OCI-LY3 (cell line): Measurements from ENCODE around the gene MSTN.
"Not testable (repeated sequence)": the region's sequence is repeated elsewhere in the genome, so short reads cannot be mapped to it uniquely, and the experiment has no call there.

ENCODE experiments used
- H2AFZ ChIP-seq: fragments of 200-600, 300-600 bp; shearing (Covaris generic); 2 replicates; pipeline ENCODE4 v1.6.0; 2014; ENCODE audit warnings: antibody characterized with exemption, low read depth, low read length
- H3K27ac ChIP-seq: fragments of 200-600, 300-600 bp; sonication (generic); 2 replicates; pipeline ENCODE4 v1.5.1; 2014; ENCODE audit warnings: mild to moderate bottlenecking, low read length, moderate library complexity, mixed read lengths
- H3K27me3 ChIP-seq: fragments of 200-600, 300-600 bp; sonication (generic); 2 replicates; pipeline ENCODE4 v1.6.1; 2014; ENCODE audit warnings: low read depth, low read length, mixed read lengths
- H3K36me3 ChIP-seq: fragments of 200-600, 300-600 bp; sonication (generic); replicated peaks from 2 replicates; pipeline ENCODE3; 2014; ENCODE audit warnings: low read depth, low read length, mixed read lengths
- H3K4me1 ChIP-seq: fragments of 300-600, 200-600 bp; sonication (generic); 2 replicates; pipeline ENCODE4 v1.6.1; 2014; ENCODE audit warnings: low read length, mixed read lengths
- H3K4me2 ChIP-seq: fragments of 200-600, 300-600 bp; sonication (generic); 2 replicates; pipeline ENCODE4 v1.6.1; 2014; ENCODE audit warnings: low read length, mixed read lengths
- H3K4me3 ChIP-seq: fragments of 300-600, 200-600 bp; sonication (generic); 2 replicates; pipeline ENCODE4 v1.5.1; 2014; ENCODE audit warnings: antibody characterized with exemption, mild to moderate bottlenecking, low read length, moderate library complexity
- H3K79me2 ChIP-seq: fragments of 300-600, 200-600 bp; shearing (Covaris generic); 2 replicates; pipeline ENCODE4 v1.6.1; 2014; ENCODE audit warnings: mild to moderate bottlenecking, low read length, mixed read lengths
- H3K9ac ChIP-seq: fragments of 300-600, 200-600 bp; shearing (Covaris generic); 2 replicates; pipeline ENCODE4 v1.6.0; 2014; ENCODE audit warnings: mild to moderate bottlenecking, low read length, moderate library complexity
- H3K9me3 ChIP-seq: fragments of 200-600, 300-600 bp; shearing (Covaris generic); 2 replicates; pipeline ENCODE4 v1.6.1; 2014; ENCODE audit warnings: low read length, mixed read lengths; ENCODE audit not compliant: insufficient read depth
- H4K20me1 ChIP-seq: fragments of 200-600, 300-600 bp; sonication (generic); 2 replicates; pipeline ENCODE4 v1.6.1; 2016; ENCODE audit warnings: low read length, mixed read lengths; ENCODE audit not compliant: insufficient read depth
- CTCF ChIP-seq: fragments of 200-600, 300-600 bp; sonication (generic); IDR thresholded peaks from 2 replicates; pipeline ENCODE4 v1.5.1; 2014; ENCODE audit warnings: antibody characterized with exemption, low read length, low read depth
- EZH2phosphoT487 ChIP-seq: fragments of 200-600 bp; shearing (Covaris generic); IDR thresholded peaks from 2 replicates; pipeline ENCODE4 v1.6.1; 2018; ENCODE audit warnings: antibody characterized with exemption, mixed run types, low read depth

The MSTN gene

GRCh38 chr2:190020720-190021119 lies 41.8 kb downstream of the MSTN start:
- Histone ChIP-seq H3K27me3 (0 out of 2 replicates have a peak, but pooled peaks cover 3% of the 10 kb centered on the region), H3K4me1 (no peaks in the 10 kb centered on the region)

GRCh38 chr2:190017837-190018236 lies 44.7 kb downstream of the MSTN start:
- Histone ChIP-seq H3K4me1 (no peaks in the 10 kb centered on the region), H3K9me3 (peaks cover 9% of the 10 kb centered on the region; the same call in 1 of the 2 replicates), H3K36me3 (no peaks in the 10 kb centered on the region), H3K4me2 (no peak overlapping the region), H3K27me3 (0 out of 2 replicates have a peak, but pooled peaks cover 3% of the 10 kb centered on the region), H3K9ac (no peak overlapping the region), H3K27ac (no peak overlapping the region), H3K4me3 (no peak overlapping the region), H2AFZ (no peak overlapping the region), H4K20me1 (no peaks in the 10 kb centered on the region), H3K79me2 (no peaks in the 10 kb centered on the region)
- TF ChIP-seq CTCF (no peak), EZH2phosphoT487 (no peak)

More at GRCh38 chr2:190020720-190021119, 41.8 kb downstream of the MSTN start:
- no peaks in the 10 kb centered on the region for H3K79me2 ChIP-seq
- H3K4me2 ChIP-seq, result no peak overlapping the region
- H3K9ac ChIP-seq, result no peak overlapping the region
- no peaks in the 10 kb centered on the region for H4K20me1 ChIP-seq
- TF ChIP-seq EZH2phosphoT487, result no peak
- TF ChIP-seq CTCF, result no peak
- no peaks in the 10 kb centered on the region for H3K36me3 ChIP-seq
- no peak overlapping the region for H2AFZ ChIP-seq
- H3K4me3 ChIP-seq, result no peak overlapping the region
- H3K9me3 ChIP-seq, result peaks cover 9% of the 10 kb centered on the region; the same call in 1 of the 2 replicates
- no peak overlapping the region for H3K27ac ChIP-seq

- H3K36me3 ChIP-seq, H3K79me2 ChIP-seq, H3K9ac ChIP-seq, H3K4me1 ChIP-seq, H4K20me1 ChIP-seq, H3K27me3 ChIP-seq, H3K9me3 ChIP-seq, H3K27ac ChIP-seq, H3K4me3 ChIP-seq, H3K4me2 ChIP-seq, H2AFZ ChIP-seq: not testable (repeated sequence)
These were observed 46.6 kb downstream of the MSTN start for GRCh38 chr2:190015969-190016368.
